Gastroesophageal sphincter (tissue), 4 donors: Measurements from ENCODE around the gene HS3ST3A1. TPM values are rescaled to one million over a fixed set of nuclear protein-coding genes. Genes with fewer than 3 reads are reported as not detected.

Source experiments
- ATAC-seq: fragments of 150-250 bp; one replicate; pipeline ENCODE4 v1.9.1; 2016; ENCODE audit warnings: mild to moderate bottlenecking, moderate library complexity
- H3K27ac ChIP-seq, 4 donors: fragments of 200-600 bp; sonication (generic) in 3 of 4; 1 replicate in 3 of 4; 2 replicates in 1 of 4; pipeline ENCODE4 v1.5.1; 2016 to 2019
- H3K27me3 ChIP-seq: fragments of 200-600 bp; sonication (generic); one replicate; pipeline ENCODE4 v1.5.1; 2019
- H3K36me3 ChIP-seq, 2 donors: fragments of 200-600 bp; sonication (generic); one replicate each; pipeline ENCODE4 v1.5.1; 2019; ENCODE audit warnings: control low read depth in 1 of 2
- H3K4me1 ChIP-seq, 3 donors: fragments of 200-600 bp; sonication (generic); 1 replicate in 2 of 3; 2 replicates in 1 of 3; pipeline ENCODE4 v1.5.1; 2016 to 2019; ENCODE audit warnings: control low read depth in 2 of 3
- H3K4me3 ChIP-seq, 2 donors: fragments of 200-600 bp; sonication (generic); one replicate each; pipeline ENCODE4 v1.5.1; 2019; ENCODE audit warnings: mild to moderate bottlenecking in 1 of 2, moderate library complexity in 1 of 2
- H3K9me3 ChIP-seq, 3 donors: fragments of 200-600 bp; sonication (generic); one replicate each; pipeline ENCODE4 v1.5.1; 2017 to 2019; ENCODE audit warnings: control low read depth in 2 of 3
- CTCF ChIP-seq, 4 experiments: fragments of 200-600 bp in 2 of 4; fragments of 450-650 bp in 2 of 4; sonication (generic) in 1 of 4; IDR thresholded peaks; one replicate each; pipeline ENCODE4 v1.5.1; 2017 to 2019; ENCODE audit warnings: antibody characterized with exemption in 4 of 4, mild to moderate bottlenecking in 2 of 4, moderate library complexity in 2 of 4
- EP300 ChIP-seq: sonication (generic); formaldehyde crosslinking; IDR thresholded peaks from one replicate; pipeline ENCODE4 v1.6.1; 2017; ENCODE audit warnings: antibody characterized with exemption, mild to moderate bottlenecking
- POLR2A ChIP-seq, 2 donors: fragments of 450-650 bp; IDR thresholded peaks; one replicate each; pipeline ENCODE4 v1.6.1; 2017; ENCODE audit warnings: antibody characterized with exemption in 2 of 2, mild to moderate bottlenecking in 2 of 2, moderate library complexity in 1 of 2
- POLR2AphosphoS5 ChIP-seq: sonication (generic); formaldehyde crosslinking; IDR thresholded peaks from one replicate; pipeline ENCODE4 v1.6.1; 2017; ENCODE audit warnings: antibody characterized with exemption
- WGBS, 2 donors: methylation state at CpG; one replicate each; pipeline ENCODE4 v1.1.5; 2018; ENCODE audit warnings: low coverage in 1 of 2; 5-methylcytosine and 5-hydroxymethylcytosine counted together
- total RNA-seq, 4 donors: library from RNA; depleted of rRNA; stranded (reverse); fragments of >200 nt; gene quantifications; one replicate each; pipeline ENCODE4 v1.1.0, GENCODE V29; 2016

HS3ST3A1 gene
- total RNA-seq, 4 donors from 2014 or later = 5.9 to 10.9 (median 8.9) TPM

- Histone ChIP-seq H3K27ac (no peak overlapping the region), H3K36me3 (no peaks in the 10 kb centered on the region), H3K9me3 (peaks cover 0 to 21% (median 0%) of the 10 kb centered on the region in 3 donors), H3K27me3 (no peaks in the 10 kb centered on the region), H3K4me1 (no peaks in the 10 kb centered on the region), H3K4me3 (no peak overlapping the region)
- 93 to 95% methylated on average over 2 to 4 of the region's 4 CpGs for whole genome bisulfite sequencing, 2 donors
- TF ChIP-seq EP300 = no peak
- TF ChIP-seq POLR2AphosphoS5 = no peak
- no peak for TF ChIP-seq CTCF (IDR thresholded peaks at IDR 0.05)
- TF ChIP-seq POLR2A (IDR thresholded peaks at IDR 0.05) = no peak
- ATAC-seq = no peak
Observed at GRCh38 chr17:13484020-13484419, 117.7 kb downstream of the HS3ST3A1 start.

- no peaks in the 10 kb centered on the region for H3K36me3 ChIP-seq
- no peak for TF ChIP-seq POLR2AphosphoS5
- TF ChIP-seq CTCF (IDR thresholded peaks at IDR 0.05) = no peak
- no peak for TF ChIP-seq POLR2A (IDR thresholded peaks at IDR 0.05)
- no peak for TF ChIP-seq EP300
- H3K27me3 ChIP-seq = no peaks in the 10 kb centered on the region
- no peak for ATAC-seq
- no peaks in the 10 kb centered on the region for H3K4me1 ChIP-seq
- peaks cover 0 to 21% (median 0%) of the 10 kb centered on the region in 3 donors for H3K9me3 ChIP-seq
- no peak overlapping the region for H3K27ac ChIP-seq
- no peak overlapping the region for H3K4me3 ChIP-seq
Observed at GRCh38 chr17:13480877-13481276, 120.9 kb downstream of the HS3ST3A1 start.

- WGBS, 2 donors = 58 to 69% methylated on average over 2 of the region's 2 CpGs
- H3K9me3 ChIP-seq = peaks cover 0 to 21% (median 0%) of the 10 kb centered on the region in 3 donors
Observed at GRCh38 chr17:13478326-13478830, 123.4 kb downstream of the HS3ST3A1 start.

GRCh38 chr17:13477180-13477611 lies 124.5 kb downstream of the HS3ST3A1 start:
- H3K36me3 ChIP-seq = no peaks in the 10 kb centered on the region
- peaks cover 0 to 21% (median 0%) of the 10 kb centered on the region in 3 donors for H3K9me3 ChIP-seq
- H3K27me3 ChIP-seq = no peaks in the 10 kb centered on the region
- H3K27ac ChIP-seq = no peak overlapping the region
- no peak for ATAC-seq
- H3K4me3 ChIP-seq = no peak overlapping the region
- TF ChIP-seq EP300 = no peak
- no peak for TF ChIP-seq POLR2A (IDR thresholded peaks at IDR 0.05)
- TF ChIP-seq CTCF (IDR thresholded peaks at IDR 0.05) = no peak
- TF ChIP-seq POLR2AphosphoS5 = no peak
- no peaks in the 10 kb centered on the region for H3K4me1 ChIP-seq

More at GRCh38 chr17:13478326-13478830, 123.4 kb downstream of the HS3ST3A1 start:
- ATAC-seq = no peak
- TF ChIP-seq CTCF (IDR thresholded peaks at IDR 0.05) = no peak
- no peak for TF ChIP-seq POLR2AphosphoS5
- TF ChIP-seq POLR2A (IDR thresholded peaks at IDR 0.05) = no peak
- no peak for TF ChIP-seq EP300
- H3K27me3 ChIP-seq = no peaks in the 10 kb centered on the region
- no peaks in the 10 kb centered on the region for H3K36me3 ChIP-seq
- H3K27ac ChIP-seq = no peak overlapping the region
- H3K4me1 ChIP-seq = no peaks in the 10 kb centered on the region
- no peak overlapping the region for H3K4me3 ChIP-seq

- Histone ChIP-seq H3K27ac (no peak overlapping the region), H3K9me3 (peaks cover 0 to 21% (median 0%) of the 10 kb centered on the region in 3 donors), H3K36me3 (no peaks in the 10 kb centered on the region), H3K4me3 (no peak overlapping the region), H3K4me1 (no peaks in the 10 kb centered on the region), H3K27me3 (no peaks in the 10 kb centered on the region)
- TF ChIP-seq POLR2A (IDR thresholded peaks at IDR 0.05) (no peak), EP300 (no peak), CTCF (IDR thresholded peaks at IDR 0.05) (no peak), POLR2AphosphoS5 (no peak)
- WGBS, 2 donors = 100% methylated on average over 1 of the region's 1 CpG; no CpG with 5 or more reads in 1 of the 2 donors
- no peak for ATAC-seq
Observed at GRCh38 chr17:13476720-13477119, 125.0 kb downstream of the HS3ST3A1 start.
